ENCODE measurements around the gene PRC1. TPM values are rescaled to one million over a fixed set of nuclear protein-coding genes. Genes with fewer than 3 reads are reported as not detected.

Gene PRC1
- total and polyA plus RNA-seq, 2 donors from 2014 or later = 3.4 to 6.6 TPM

DNA sequence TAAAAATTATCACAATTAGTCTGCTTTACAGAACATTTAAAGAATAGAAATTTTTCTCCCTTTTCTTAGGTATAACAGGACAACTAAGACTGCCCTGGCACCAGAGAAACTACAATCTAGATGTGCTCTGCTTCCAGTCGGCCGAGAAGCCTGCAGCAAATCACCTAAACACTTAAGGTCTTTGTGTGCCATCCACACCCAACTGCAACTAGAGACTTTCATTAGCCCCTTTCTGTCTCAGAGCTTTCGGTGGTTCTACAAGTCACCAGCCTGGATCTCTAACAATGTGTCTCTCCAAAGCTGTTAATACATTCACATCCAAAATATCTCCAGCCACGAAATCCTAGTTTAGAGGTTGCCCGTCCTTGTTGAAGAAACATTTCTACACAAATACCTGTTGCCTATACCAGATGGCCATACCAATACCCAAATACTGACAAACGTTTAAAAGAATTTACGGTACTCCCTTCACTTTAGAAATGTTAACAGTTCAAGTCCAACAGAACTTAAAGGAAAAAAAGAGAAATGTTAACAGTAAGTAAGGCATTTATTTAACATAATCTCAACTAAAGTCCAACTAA is 6.7 kb downstream of the PRC1 start:
- no peak for FAIRE-seq
- TF ChIP-seq, protein P1, sequence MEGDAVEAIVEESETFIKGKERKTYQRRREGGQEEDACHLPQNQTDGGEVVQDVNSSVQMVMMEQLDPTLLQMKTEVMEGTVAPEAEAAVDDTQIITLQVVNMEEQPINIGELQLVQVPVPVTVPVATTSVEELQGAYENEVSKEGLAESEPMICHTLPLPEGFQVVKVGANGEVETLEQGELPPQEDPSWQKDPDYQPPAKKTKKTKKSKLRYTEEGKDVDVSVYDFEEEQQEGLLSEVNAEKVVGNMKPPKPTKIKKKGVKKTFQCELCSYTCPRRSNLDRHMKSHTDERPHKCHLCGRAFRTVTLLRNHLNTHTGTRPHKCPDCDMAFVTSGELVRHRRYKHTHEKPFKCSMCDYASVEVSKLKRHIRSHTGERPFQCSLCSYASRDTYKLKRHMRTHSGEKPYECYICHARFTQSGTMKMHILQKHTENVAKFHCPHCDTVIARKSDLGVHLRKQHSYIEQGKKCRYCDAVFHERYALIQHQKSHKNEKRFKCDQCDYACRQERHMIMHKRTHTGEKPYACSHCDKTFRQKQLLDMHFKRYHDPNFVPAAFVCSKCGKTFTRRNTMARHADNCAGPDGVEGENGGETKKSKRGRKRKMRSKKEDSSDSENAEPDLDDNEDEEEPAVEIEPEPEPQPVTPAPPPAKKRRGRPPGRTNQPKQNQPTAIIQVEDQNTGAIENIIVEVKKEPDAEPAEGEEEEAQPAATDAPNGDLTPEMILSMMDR (IDR thresholded peaks at IDR 0.05; ENCODE audit: borderline replicate concordance, extremely low read depth, insufficient read depth) = no peak
- H3K27ac ChIP-seq (ENCODE audit: low read depth in 2 of 2, low read length in 2 of 2) = no peak overlapping the region
- no peaks in the 10 kb centered on the region for H3K36me3 ChIP-seq (ENCODE audit: control insufficient read depth in 2 of 3, insufficient read depth in 3 of 3, low read length in 3 of 3)
- H3K27me3 ChIP-seq (ENCODE audit: control insufficient read depth, insufficient read depth, low read length) = no peaks in the 10 kb centered on the region
- H3K4me1 ChIP-seq (ENCODE audit: control insufficient read depth in 2 of 3, insufficient read depth in 2 of 3, low read depth in 1 of 3, low read length in 3 of 3) = no peaks in the 10 kb centered on the region
- H3K4me3 ChIP-seq (ENCODE audit: low read length in 3 of 3) = no peak overlapping the region
- peak in 2 of 5 donors; percentile 7 to 17 for DNase-seq
- no peak overlapping the region for H3K9ac ChIP-seq (ENCODE audit: low read length in 3 of 3)
- intact Hi-C loops (cut with DNase I) = no loop called here
- H3K9me3 ChIP-seq (ENCODE audit: control insufficient read depth in 2 of 3, insufficient read depth in 1 of 3, low read length in 3 of 3) = no peaks in the 10 kb centered on the region

DNA sequence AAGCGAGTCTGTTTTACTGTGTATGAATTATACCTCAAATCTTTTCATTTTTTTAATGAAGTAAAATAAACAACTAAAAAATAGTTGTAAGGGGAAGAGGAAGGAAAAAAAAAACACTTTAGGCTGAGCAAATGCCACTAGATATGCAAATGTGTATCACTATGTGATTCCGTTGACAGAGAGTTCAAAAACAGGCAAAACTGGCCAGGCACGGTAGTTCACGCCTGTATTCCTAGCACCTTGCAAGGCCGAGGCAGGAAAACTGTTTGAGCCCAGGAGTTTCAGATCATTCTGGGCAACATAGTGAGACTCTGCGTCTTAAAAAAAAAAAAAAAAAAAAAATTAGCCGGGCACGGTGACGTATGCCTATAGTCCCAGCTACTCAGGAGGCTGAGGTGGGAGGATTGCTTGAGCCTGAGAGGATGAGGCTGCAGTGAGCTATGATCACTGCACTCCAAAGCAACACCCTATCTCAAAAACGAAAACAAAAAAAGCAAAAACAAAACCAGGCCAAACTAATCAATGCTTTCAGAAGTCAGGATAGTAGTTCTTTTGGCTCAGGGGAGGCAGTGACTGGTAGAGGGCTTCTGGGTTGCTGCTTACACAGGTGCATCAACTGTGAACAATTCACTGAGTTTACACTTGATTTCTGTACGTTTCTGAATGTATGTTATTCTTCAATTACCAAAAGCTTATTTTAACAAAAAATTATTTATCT is 7.4 kb downstream of the PRC1 start:
- TF ChIP-seq, protein P1 (IDR thresholded peaks at IDR 0.05; ENCODE audit: borderline replicate concordance, extremely low read depth, insufficient read depth) = no peak
- intact Hi-C loops (cut with DNase I) = no loop called here
- no peaks in the 10 kb centered on the region for H3K36me3 ChIP-seq (ENCODE audit: control insufficient read depth in 2 of 3, insufficient read depth in 3 of 3, low read length in 3 of 3)
- H3K4me1 ChIP-seq (ENCODE audit: control insufficient read depth in 2 of 3, insufficient read depth in 2 of 3, low read depth in 1 of 3, low read length in 3 of 3) = no peaks in the 10 kb centered on the region
- no peak overlapping the region for H3K4me3 ChIP-seq (ENCODE audit: low read length in 3 of 3)
- H3K27ac ChIP-seq (ENCODE audit: low read depth in 2 of 2, low read length in 2 of 2) = no peak overlapping the region
- FAIRE-seq = no peak
- no peaks in the 10 kb centered on the region for H3K9me3 ChIP-seq (ENCODE audit: control insufficient read depth in 2 of 3, insufficient read depth in 1 of 3, low read length in 3 of 3)
- H3K9ac ChIP-seq (ENCODE audit: low read length in 3 of 3) = no peak overlapping the region
- no peaks in the 10 kb centered on the region for H3K27me3 ChIP-seq (ENCODE audit: control insufficient read depth, insufficient read depth, low read length)
- peak in 1 of 5 donors; percentile 13 for DNase-seq

DNA sequence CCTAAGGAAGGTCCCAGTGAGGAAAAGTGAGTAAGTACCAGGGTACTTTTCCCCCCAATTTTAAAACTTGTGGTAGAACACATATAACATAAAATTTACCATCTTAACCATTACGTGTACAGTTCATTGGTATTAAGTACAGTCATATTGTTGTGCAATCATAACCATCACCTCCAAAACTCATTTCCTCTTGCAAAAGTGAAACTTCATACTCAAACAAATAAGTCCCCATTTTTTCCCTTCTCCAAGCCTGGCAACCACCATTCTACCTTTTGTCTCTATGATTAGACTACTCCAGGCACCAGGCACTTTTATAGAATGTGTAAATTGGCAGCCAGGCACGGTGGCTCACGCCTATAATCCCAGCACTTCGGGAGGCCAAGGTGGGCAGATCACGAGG is 12.2 kb downstream of the PRC1 start:
- H3K9me3 ChIP-seq (ENCODE audit: control insufficient read depth in 2 of 3, insufficient read depth in 1 of 3, low read length in 3 of 3) = no peaks in the 10 kb centered on the region
- no peak for DNase-seq
- H3K4me3 ChIP-seq (ENCODE audit: low read length in 3 of 3) = no peak overlapping the region
- no peaks in the 10 kb centered on the region for H3K4me1 ChIP-seq (ENCODE audit: control insufficient read depth in 2 of 3, insufficient read depth in 2 of 3, low read depth in 1 of 3, low read length in 3 of 3)
- no peak overlapping the region for H3K9ac ChIP-seq (ENCODE audit: low read length in 3 of 3)
- no peak for FAIRE-seq
- H3K36me3 ChIP-seq (ENCODE audit: control insufficient read depth in 2 of 3, insufficient read depth in 3 of 3, low read length in 3 of 3) = no peaks in the 10 kb centered on the region
- intact Hi-C loops (cut with DNase I) = no loop called here
- TF ChIP-seq, protein P1 (IDR thresholded peaks at IDR 0.05; ENCODE audit: borderline replicate concordance, extremely low read depth, insufficient read depth) = no peak
- no peaks in the 10 kb centered on the region for H3K27me3 ChIP-seq (ENCODE audit: control insufficient read depth, insufficient read depth, low read length)
- H3K27ac ChIP-seq (ENCODE audit: low read depth in 2 of 2, low read length in 2 of 2) = no peak overlapping the region

All from kidney (tissue), 14 donors.